Stimulated activated CD4-positive, alpha-beta T cell treated with anti-CD3 and anti-CD28 coated beads, Interleukin-1b, Interleukin-23, amount 100 ng/mL, for 48 hours (primary cell): ENCODE data around the gene MAST4.
A peak's percentile ranks its signal among the peaks of the same experiment; 100 is the strongest.

ENCODE experiments used
- DNase-seq: peaks from one replicate; pipeline ENCODE4 v3.0.0-alpha.2; 2020

MAST4 gene

GRCh38 chr5:67143549-67143948 lies 547.4 kb downstream of the MAST4 start:
- no peak for DNase-seq

- no peak for DNase-seq
These were observed 548.0 kb downstream of the MAST4 start for GRCh38 chr5:67144183-67144639.

- DNase-seq, result no peak
These were observed 550.4 kb downstream of the MAST4 start for GRCh38 chr5:67146574-67146973.

- no peak for DNase-seq
These were observed 550.8 kb downstream of the MAST4 start for GRCh38 chr5:67146981-67147380.

- DNase-seq, result no peak
These were observed 551.6 kb downstream of the MAST4 start for GRCh38 chr5:67147760-67148159.

- DNase-seq, result no peak
These were observed 553.1 kb downstream of the MAST4 start for GRCh38 chr5:67149057-67149950.

GRCh38 chr5:67149951-67150523 lies 553.8 kb downstream of the MAST4 start:
- DNase-seq, result no peak

GRCh38 chr5:67152400-67152799 lies 556.2 kb downstream of the MAST4 start:
- no peak for DNase-seq

- DNase-seq, result no peak
These were observed 557.1 kb downstream of the MAST4 start for GRCh38 chr5:67153292-67153691.

- DNase-seq, result no peak
These were observed 558.5 kb downstream of the MAST4 start for GRCh38 chr5:67154556-67155206.

GRCh38 chr5:67156976-67157583 lies 560.9 kb downstream of the MAST4 start:
- no peak for DNase-seq

- no peak for DNase-seq
These were observed 564.1 kb downstream of the MAST4 start for GRCh38 chr5:67160272-67160671.

- peak; percentile 28 for DNase-seq
These were observed 564.8 kb downstream of the MAST4 start for GRCh38 chr5:67160985-67161384.

GRCh38 chr5:67161767-67162166 lies 565.6 kb downstream of the MAST4 start:
- no peak for DNase-seq

- no peak for DNase-seq
These were observed 567.1 kb downstream of the MAST4 start for GRCh38 chr5:67163231-67163756.

GRCh38 chr5:67163863-67164595 lies 567.8 kb downstream of the MAST4 start:
- DNase-seq, result no peak

- no peak for DNase-seq
These were observed 568.8 kb downstream of the MAST4 start for GRCh38 chr5:67164856-67165525.

- DNase-seq, result peak; percentile 84
These were observed 569.6 kb downstream of the MAST4 start for GRCh38 chr5:67165526-67166459.

GRCh38 chr5:67166460-67167285 lies 570.5 kb downstream of the MAST4 start:
- peak; percentile 78 for DNase-seq

- no peak for DNase-seq
These were observed 571.9 kb downstream of the MAST4 start for GRCh38 chr5:67168069-67168468.
